Astrocyte (in vitro differentiated cells and primary cell): ENCODE results near the gene PLA2G1B.

Source experiments
- CTCF ChIP-seq: IDR thresholded peaks from 2 replicates; pipeline ENCODE4 v1.5.1; 2011; ENCODE audit warnings: low read depth, mild to moderate bottlenecking, inconsistent platforms, low read length, moderate library complexity; ENCODE audit not compliant: insufficient read depth
- EZH2 ChIP-seq: IDR thresholded peaks from 2 replicates; pipeline ENCODE4 v1.6.1; 2012; ENCODE audit warnings: mild to moderate bottlenecking, low read length, inconsistent platforms; ENCODE audit not compliant: insufficient read depth

- no peak for TF ChIP-seq CTCF
- TF ChIP-seq EZH2 = no peak
Observed at GRCh38 chr12:120347766-120348165, 20.2 kb upstream of the PLA2G1B start.
